Mesothelial cell of epicardium (in vitro differentiated cells): ENCODE results near the gene IGF2BP1. TPM values are rescaled to one million over a fixed set of nuclear protein-coding genes. Genes with fewer than 3 reads are reported as not detected.
A peak's percentile ranks its signal among the peaks of the same experiment; 100 is the strongest.

Source experiments
- DNase-seq, 2 experiments: peaks; one replicate each; pipeline ENCODE4 v3.0.0; 2021; ENCODE audit warnings: low spot score in 2 of 2; ENCODE audit not compliant: unreplicated experiment in 2 of 2
- H3K27ac Mint-ChIP-seq: 2 replicates; pipeline ENCODE4 v1.8.0; 2021; ENCODE audit warnings: mixed read lengths
- H3K27me3 Mint-ChIP-seq: 2 replicates; pipeline ENCODE4 v1.8.0; 2021; ENCODE audit warnings: low read depth, mixed read lengths
- H3K36me3 Mint-ChIP-seq: 2 replicates; pipeline ENCODE4 v1.8.0; 2021; ENCODE audit warnings: mixed read lengths
- H3K4me1 Mint-ChIP-seq: 2 replicates; pipeline ENCODE4 v1.8.0; 2021; ENCODE audit warnings: mixed read lengths
- H3K4me3 Mint-ChIP-seq: 2 replicates; pipeline ENCODE4 v1.8.0; 2021; ENCODE audit warnings: mild to moderate bottlenecking, moderate library complexity, mixed read lengths
- H3K9me3 Mint-ChIP-seq: 2 replicates; pipeline ENCODE4 v1.8.0; 2021; ENCODE audit warnings: mixed read lengths
- total RNA-seq: library from RNA; stranded (reverse); gene quantifications from 3 replicates; pipeline ENCODE4 v1.2.1, GENCODE V29; 2021
- TF ChIP-seq, protein P1 (sequence below): fragments of 200-600 bp; sonication (generic); IDR thresholded peaks from one replicate; pipeline ENCODE4 v1.5.0; 2021; ENCODE audit warnings: antibody characterized with exemption; ENCODE audit not compliant: unreplicated experiment

Gene IGF2BP1
- total RNA-seq, 1 donor from 2014 or later = 227 TPM

DNA sequence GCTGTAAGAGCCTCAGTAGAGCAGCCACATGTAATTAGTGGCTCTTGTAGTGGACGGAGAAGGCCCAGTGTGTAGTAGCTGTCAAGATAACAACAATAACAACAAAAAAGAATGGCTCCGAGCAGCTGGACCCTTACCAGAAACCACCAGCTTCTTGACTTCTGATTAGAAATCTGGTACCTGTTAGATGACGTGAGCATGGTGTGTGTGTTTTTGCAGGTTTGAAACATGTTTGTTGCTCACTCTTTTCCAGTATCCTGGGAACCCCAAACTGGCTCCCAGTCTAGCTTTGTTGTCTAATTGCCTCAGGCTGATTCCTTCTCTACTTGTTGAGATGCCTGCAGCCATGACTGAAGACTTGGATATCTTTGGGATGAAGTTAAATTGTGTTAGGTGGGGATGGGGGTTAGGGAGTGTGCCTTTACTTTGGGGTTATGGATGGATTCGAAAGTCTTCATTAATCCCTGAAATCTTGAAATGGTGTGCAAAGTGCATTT, 21.0 kb downstream of the IGF2BP1 start:
- TF ChIP-seq, protein P1, sequence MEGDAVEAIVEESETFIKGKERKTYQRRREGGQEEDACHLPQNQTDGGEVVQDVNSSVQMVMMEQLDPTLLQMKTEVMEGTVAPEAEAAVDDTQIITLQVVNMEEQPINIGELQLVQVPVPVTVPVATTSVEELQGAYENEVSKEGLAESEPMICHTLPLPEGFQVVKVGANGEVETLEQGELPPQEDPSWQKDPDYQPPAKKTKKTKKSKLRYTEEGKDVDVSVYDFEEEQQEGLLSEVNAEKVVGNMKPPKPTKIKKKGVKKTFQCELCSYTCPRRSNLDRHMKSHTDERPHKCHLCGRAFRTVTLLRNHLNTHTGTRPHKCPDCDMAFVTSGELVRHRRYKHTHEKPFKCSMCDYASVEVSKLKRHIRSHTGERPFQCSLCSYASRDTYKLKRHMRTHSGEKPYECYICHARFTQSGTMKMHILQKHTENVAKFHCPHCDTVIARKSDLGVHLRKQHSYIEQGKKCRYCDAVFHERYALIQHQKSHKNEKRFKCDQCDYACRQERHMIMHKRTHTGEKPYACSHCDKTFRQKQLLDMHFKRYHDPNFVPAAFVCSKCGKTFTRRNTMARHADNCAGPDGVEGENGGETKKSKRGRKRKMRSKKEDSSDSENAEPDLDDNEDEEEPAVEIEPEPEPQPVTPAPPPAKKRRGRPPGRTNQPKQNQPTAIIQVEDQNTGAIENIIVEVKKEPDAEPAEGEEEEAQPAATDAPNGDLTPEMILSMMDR = no peak
- peaks cover 75% of the 10 kb centered on the region for H3K4me1 Mint-ChIP-seq
- peaks cover 1% of the 10 kb centered on the region for H3K36me3 Mint-ChIP-seq
- H3K4me3 Mint-ChIP-seq = no peak overlapping the region
- H3K27ac Mint-ChIP-seq = peak overlapping the region; percentile 88
- no peaks in the 10 kb centered on the region for H3K9me3 Mint-ChIP-seq
- H3K27me3 Mint-ChIP-seq = no peaks in the 10 kb centered on the region
- no peak for DNase-seq

DNA sequence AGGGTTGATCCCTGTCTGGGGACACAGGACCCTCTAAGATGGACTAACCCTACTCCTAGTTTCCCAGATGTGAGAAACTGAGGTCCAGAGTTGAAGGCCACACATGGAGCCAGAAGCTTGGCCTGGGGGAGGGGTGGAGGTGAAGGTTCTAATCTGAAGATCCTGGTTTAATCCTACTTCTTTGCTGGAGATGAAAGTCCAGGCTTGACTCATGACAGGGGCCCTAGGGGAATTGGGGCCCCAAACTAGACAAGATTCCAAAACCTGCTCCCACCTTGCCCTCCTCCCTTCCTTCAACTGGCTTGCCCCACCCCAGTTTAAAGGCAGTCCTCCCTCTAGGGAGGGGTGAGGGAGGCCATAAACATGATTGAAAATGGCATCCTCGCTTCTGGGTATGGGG, 21.6 kb downstream of the IGF2BP1 start:
- Mint-ChIP-seq H3K9me3 (no peaks in the 10 kb centered on the region), H3K27ac (peak overlapping the region; percentile 88), H3K4me1 (peaks cover 75% of the 10 kb centered on the region), H3K27me3 (no peaks in the 10 kb centered on the region), H3K4me3 (no peak overlapping the region), H3K36me3 (peaks cover 1% of the 10 kb centered on the region)
- no peak for DNase-seq
- TF ChIP-seq, protein P1 = no peak

DNA sequence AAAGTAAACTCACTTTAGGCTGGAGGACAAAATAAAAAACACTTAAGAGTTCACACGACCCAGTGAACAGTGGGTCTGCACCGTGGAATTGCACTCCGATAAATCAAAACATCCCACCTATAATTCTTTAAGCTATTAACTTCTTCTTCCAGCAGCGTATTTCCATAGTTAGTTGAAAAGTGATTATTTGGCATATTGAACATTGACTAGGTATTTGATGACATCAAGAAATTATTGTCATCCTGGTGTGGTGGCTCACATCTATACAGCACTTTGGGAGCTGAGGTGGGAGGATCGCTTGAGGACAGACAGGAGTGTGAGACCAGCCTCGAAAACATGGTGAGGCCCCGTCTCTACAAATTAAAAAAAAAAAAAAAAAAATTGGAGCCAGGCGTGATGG, 23.4 kb downstream of the IGF2BP1 start:
- H3K9me3 Mint-ChIP-seq = no peaks in the 10 kb centered on the region
- no peak overlapping the region for H3K4me3 Mint-ChIP-seq
- peak overlapping the region; percentile 97 for H3K27ac Mint-ChIP-seq
- no peaks in the 10 kb centered on the region for H3K36me3 Mint-ChIP-seq
- DNase-seq = no peak
- TF ChIP-seq, protein P1 = no peak
- no peaks in the 10 kb centered on the region for H3K27me3 Mint-ChIP-seq
- H3K4me1 Mint-ChIP-seq = peaks cover 65% of the 10 kb centered on the region

DNA sequence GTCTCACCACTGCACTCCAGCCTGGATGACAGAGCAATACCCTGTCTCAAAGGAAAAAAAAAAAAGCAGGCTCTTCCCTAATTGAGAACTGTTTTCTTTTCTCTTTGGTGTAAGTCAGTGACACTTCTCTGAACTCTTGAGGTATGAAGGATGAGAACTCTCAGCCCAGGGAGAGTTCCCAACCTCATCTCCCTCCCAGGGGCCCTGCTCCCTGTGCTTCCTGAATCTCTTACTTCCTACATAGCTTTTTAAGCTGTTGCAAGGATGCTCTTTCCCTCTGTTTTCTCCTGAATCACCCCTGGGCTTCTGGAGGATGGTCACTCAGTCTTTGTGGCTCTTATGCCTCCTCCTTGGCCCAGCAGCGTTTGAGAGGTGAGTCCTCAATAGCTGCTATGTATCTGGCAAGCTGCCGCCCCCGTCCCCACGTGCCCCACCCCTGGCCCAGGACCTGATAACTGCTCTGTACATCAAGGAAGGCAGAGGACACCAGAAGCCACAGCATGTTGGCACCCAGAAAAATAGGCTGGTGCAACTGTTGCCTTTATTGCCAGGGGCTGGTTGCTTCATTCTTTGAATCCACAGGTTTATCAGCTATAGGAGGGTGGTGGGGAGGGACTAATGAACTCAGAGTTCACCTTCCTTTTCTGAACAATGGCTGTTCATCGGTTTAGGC, 24.0 kb downstream of the IGF2BP1 start:
- no peak for DNase-seq
- no peaks in the 10 kb centered on the region for H3K9me3 Mint-ChIP-seq
- H3K27me3 Mint-ChIP-seq = no peaks in the 10 kb centered on the region
- peaks cover 59% of the 10 kb centered on the region for H3K4me1 Mint-ChIP-seq
- TF ChIP-seq, protein P1 = no peak
- peak overlapping the region; percentile 97 for H3K27ac Mint-ChIP-seq
- H3K4me3 Mint-ChIP-seq = peak overlapping the region; percentile 55
- no peaks in the 10 kb centered on the region for H3K36me3 Mint-ChIP-seq

DNA sequence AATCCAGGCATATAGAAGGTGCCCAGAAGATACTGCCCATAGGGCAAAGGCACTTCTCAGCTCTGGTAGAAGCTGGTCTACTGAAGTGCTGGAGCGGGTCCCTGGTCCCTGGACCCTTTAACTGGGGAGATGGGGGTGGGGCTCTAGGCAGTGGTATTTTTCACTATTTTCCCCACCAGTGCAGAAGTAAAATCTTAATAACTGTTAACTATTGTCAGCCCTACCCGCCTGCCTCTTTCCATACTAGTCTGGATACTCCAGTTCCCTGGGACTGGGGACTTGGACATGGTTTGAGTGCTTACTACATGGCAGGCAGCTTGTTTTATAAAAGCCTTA, 24.6 kb downstream of the IGF2BP1 start:
- Mint-ChIP-seq H3K4me3 (peak overlapping the region; percentile 17), H3K4me1 (peaks cover 55% of the 10 kb centered on the region), H3K36me3 (peaks cover 2% of the 10 kb centered on the region)

More for the DNA sequence above, 24.6 kb downstream of the IGF2BP1 start:
- Mint-ChIP-seq H3K27me3 (no peaks in the 10 kb centered on the region), H3K27ac (peak overlapping the region; percentile 97), H3K9me3 (no peaks in the 10 kb centered on the region)
- TF ChIP-seq, protein P1 = no peak
- no peak for DNase-seq
